H1 (cell line): ENCODE measurements around the gene CHRNA1. TPM values are rescaled to one million over a fixed set of nuclear protein-coding genes. Genes with fewer than 3 reads are reported as not detected.

Source experiments
- CTCF ChIA-PET: fragments of 300-600 bp; sonication (Branson Sonifier 250); formaldehyde crosslinking; loops from one replicate; lab custom pipeline; 2021; ENCODE audit not compliant: partially characterized antibody; lab: Charles Lee
- POLR2A ChIA-PET: fragments of 300-600 bp; sonication (Branson Sonifier 250); formaldehyde crosslinking; loops from one replicate; lab custom pipeline; 2021; ENCODE audit warnings: inconsistent platforms; ENCODE audit not compliant: partially characterized antibody; lab: Charles Lee
- DNase-seq, 2 experiments: peaks; one replicate each; pipeline versions ENCODE4 v3.0.0 to v3.0.0-alpha.2; 2010 to 2022; ENCODE audit warnings: low spot score in 2 of 2, low read depth in 1 of 2, mixed read lengths in 1 of 2
- FAIRE-seq: peaks from 2 replicates; lab custom pipeline; 2011; peaks lifted over from hg19 to GRCh38; lab: Jason Lieb, UNC
- H2AFZ ChIP-seq: 2 replicates; pipeline ENCODE4 v1.8.1; 2012; ENCODE audit warnings: low read length, inconsistent platforms
- H2AK5ac ChIP-seq: 2 replicates; pipeline ENCODE4 v1.6.1; 2013; ENCODE audit warnings: low read depth, low read length
- H2BK120ac ChIP-seq: replicated peaks from 2 replicates; pipeline ENCODE3; 2013; ENCODE audit warnings: low read depth, low read length, inconsistent platforms
- H2BK12ac ChIP-seq: 2 replicates; pipeline ENCODE4 v1.6.1; 2013; ENCODE audit warnings: low read depth, low read length
- H2BK15ac ChIP-seq: 2 replicates; pipeline ENCODE4 v1.6.1; 2013; ENCODE audit warnings: low read length
- H2BK20ac ChIP-seq: 2 replicates; pipeline ENCODE4 v1.6.1; 2013; ENCODE audit warnings: low read length
- H2BK5ac ChIP-seq: 2 replicates; pipeline ENCODE4 v1.6.1; 2013; ENCODE audit warnings: low read depth, low read length
- H3K14ac ChIP-seq: 2 replicates; pipeline ENCODE4 v1.6.1; 2013; ENCODE audit warnings: inconsistent platforms; ENCODE audit not compliant: insufficient read length
- H3K18ac ChIP-seq: 2 replicates; pipeline ENCODE4 v1.6.1; 2013; ENCODE audit warnings: low read length; ENCODE audit errors: extremely low read depth
- H3K23ac ChIP-seq: 2 replicates; pipeline ENCODE4 v1.6.1; 2013; ENCODE audit warnings: inconsistent platforms; ENCODE audit not compliant: insufficient read length
- H3K23me2 ChIP-seq: 2 replicates; pipeline ENCODE4 v1.6.1; 2013; ENCODE audit warnings: low read depth, low read length
- H3K27ac ChIP-seq: 2 replicates; pipeline ENCODE4 v1.6.1; 2011; ENCODE audit warnings: low read depth, low read length, inconsistent platforms
- H3K27me3 ChIP-seq, 4 experiments: replicated peaks in 1 of 4; 1 replicate in 1 of 4; 2 replicates in 3 of 4; pipeline versions ENCODE4 v1.6.1 to v1.8.1; 2011 to 2013; ENCODE audit warnings: low read length in 3 of 4, mild to moderate bottlenecking in 3 of 4, inconsistent platforms in 2 of 4, mixed read lengths in 2 of 4, moderate library complexity in 1 of 4; ENCODE audit not compliant: control insufficient read depth in 3 of 4, insufficient read depth in 3 of 4; ENCODE audit errors: extremely low read depth in 1 of 4
- H3K36me3 ChIP-seq, 4 experiments: 2 replicates each; pipeline versions ENCODE4 v1.6.1 to v1.8.1; 2011 to 2013; ENCODE audit warnings: mild to moderate bottlenecking in 4 of 4, low read length in 3 of 4, moderate library complexity in 2 of 4, control low read depth in 1 of 4, inconsistent platforms in 1 of 4; ENCODE audit not compliant: insufficient read depth in 4 of 4, control insufficient read depth in 2 of 4
- H3K4ac ChIP-seq: replicated peaks from 2 replicates; pipeline ENCODE3; 2013; ENCODE audit warnings: low read length, low read depth, mixed read lengths, inconsistent platforms; ENCODE audit not compliant: insufficient read length
- H3K4me1 ChIP-seq, 4 experiments: replicated peaks in 1 of 4; 1 replicate in 1 of 4; 2 replicates in 3 of 4; pipeline versions ENCODE4 v1.6.1 to v1.8.1; 2011 to 2013; ENCODE audit warnings: low read length in 3 of 4, inconsistent platforms in 2 of 4, mixed read lengths in 1 of 4; ENCODE audit not compliant: insufficient read depth in 4 of 4, control insufficient read depth in 3 of 4
- H3K4me2 ChIP-seq, 2 experiments: 2 replicates each; pipeline versions ENCODE4 v1.6.1 to v1.8.1; 2011 to 2013; ENCODE audit warnings: low read depth in 2 of 2, low read length in 2 of 2, control low read depth in 1 of 2, inconsistent platforms in 1 of 2, mild to moderate bottlenecking in 1 of 2; ENCODE audit not compliant: insufficient read depth in 1 of 2
- H3K4me3 ChIP-seq, 4 experiments: fragments of 200-600, 300-600 bp in 1 of 4; sonication (generic), shearing (Covaris generic), sonication (Bioruptor Twin) in 1 of 4; 2 replicates each; pipeline versions ENCODE4 v1.5.1 to v1.8.1; 2011 to 2016; ENCODE audit warnings: low read length in 4 of 4, low read depth in 3 of 4, control low read depth in 2 of 4, inconsistent platforms in 2 of 4, mild to moderate bottlenecking in 2 of 4, mixed read lengths in 1 of 4, moderate library complexity in 1 of 4; ENCODE audit not compliant: insufficient read depth in 2 of 4; ENCODE audit errors: extremely low read depth in 1 of 4
- H3K56ac ChIP-seq: replicated peaks from 2 replicates; pipeline ENCODE3; 2013; ENCODE audit warnings: low read depth, mild to moderate bottlenecking, mixed read lengths, low read length, inconsistent platforms; ENCODE audit not compliant: insufficient read length
- H3K79me1 ChIP-seq: 2 replicates; pipeline ENCODE4 v1.6.1; 2013; ENCODE audit warnings: low read depth, low read length, control low read depth
- H3K79me2 ChIP-seq, 2 experiments: 2 replicates each; pipeline versions ENCODE4 v1.6.1 to v1.8.1; 2012 to 2013; ENCODE audit warnings: low read length in 2 of 2, mild to moderate bottlenecking in 2 of 2, inconsistent platforms in 1 of 2; ENCODE audit not compliant: insufficient read depth in 2 of 2, control insufficient read depth in 1 of 2
- H3K9ac ChIP-seq, 4 experiments: replicated peaks in 1 of 4; 1 replicate in 1 of 4; 2 replicates in 3 of 4; pipeline versions ENCODE4 v1.6.1 to v1.8.1; 2011 to 2013; ENCODE audit warnings: low read depth in 3 of 4, low read length in 3 of 4, control low read depth in 2 of 4, mild to moderate bottlenecking in 2 of 4, moderate library complexity in 2 of 4, inconsistent platforms in 1 of 4; ENCODE audit errors: extremely low read depth in 1 of 4
- H3K9me3 ChIP-seq, 2 experiments: 2 replicates each; pipeline versions ENCODE4 v1.6.1 to v1.8.1; 2012 to 2013; ENCODE audit warnings: mild to moderate bottlenecking in 2 of 2, moderate library complexity in 2 of 2, control low read depth in 1 of 2, inconsistent platforms in 1 of 2, low read depth in 1 of 2, low read length in 1 of 2, mixed read lengths in 1 of 2; ENCODE audit not compliant: insufficient read depth in 2 of 2
- H4K20me1 ChIP-seq, 2 experiments: replicated peaks in 1 of 2; 2 replicates each; pipeline versions ENCODE3 to v1.8.1; 2011 to 2013; ENCODE audit warnings: inconsistent platforms in 2 of 2, low read length in 2 of 2, mild to moderate bottlenecking in 1 of 2; ENCODE audit not compliant: insufficient read depth in 2 of 2, control insufficient read depth in 1 of 2
- H4K5ac ChIP-seq: 2 replicates; pipeline ENCODE4 v1.6.1; 2013; ENCODE audit warnings: low read length, low read depth, mixed read lengths, inconsistent platforms; ENCODE audit not compliant: insufficient read length
- H4K8ac ChIP-seq: 2 replicates; pipeline ENCODE4 v1.8.0; 2013; ENCODE audit warnings: mild to moderate bottlenecking, moderate library complexity, low read length, inconsistent platforms; ENCODE audit not compliant: insufficient read depth; ENCODE audit errors: extremely low read depth
- H4K91ac ChIP-seq: replicated peaks from 2 replicates; pipeline ENCODE3; 2013; ENCODE audit warnings: low read length, mixed read lengths, inconsistent platforms; ENCODE audit not compliant: insufficient read length
- CEBPB ChIP-seq: IDR thresholded peaks from 2 replicates; pipeline ENCODE4 v1.6.1; 2012; ENCODE audit warnings: low read depth, low read length
- EZH2 ChIP-seq: fragments of 200-600 bp; sonication (generic); IDR thresholded peaks from 2 replicates; pipeline ENCODE4 v1.7.1; 2012; ENCODE audit warnings: low read depth, mild to moderate bottlenecking, moderate library complexity, low read length, inconsistent platforms; ENCODE audit not compliant: severe bottlenecking
- HDAC2 ChIP-seq, 2 experiments: fragments of 300-600 bp in 1 of 2; sonication (generic) in 1 of 2; IDR thresholded peaks; 2 replicates each; pipeline ENCODE4 v1.6.1; 2011 to 2012; ENCODE audit warnings: low read depth in 2 of 2, low read length in 2 of 2, mild to moderate bottlenecking in 2 of 2, moderate library complexity in 2 of 2, borderline replicate concordance in 1 of 2, inconsistent platforms in 1 of 2
- KDM4A ChIP-seq: IDR thresholded peaks from one replicate; pipeline ENCODE4 v1.7.1; 2012; ENCODE audit warnings: low read depth, mild to moderate bottlenecking, moderate library complexity, low read length, inconsistent platforms; ENCODE audit not compliant: severe bottlenecking
- KDM5A ChIP-seq: fragments of 200-600 bp; IDR thresholded peaks from 2 replicates; pipeline ENCODE4 v1.7.1; 2012; ENCODE audit warnings: mild to moderate bottlenecking, low read length, inconsistent platforms, mixed read lengths
- NANOG ChIP-seq: IDR thresholded peaks from 2 replicates; pipeline ENCODE4 v1.6.1; 2011; ENCODE audit warnings: low read length, low read depth, mild to moderate bottlenecking, inconsistent platforms; ENCODE audit not compliant: insufficient read depth, poor library complexity, severe bottlenecking
- POLR2AphosphoS5 ChIP-seq: IDR thresholded peaks from 2 replicates; pipeline ENCODE4 v1.6.1; 2011; ENCODE audit warnings: low read depth, low read length
- SAP30 ChIP-seq: fragments of 300-600 bp; sonication (generic); IDR thresholded peaks from 2 replicates; pipeline ENCODE4 v1.7.1; 2012; ENCODE audit warnings: low read length, moderate library complexity, mild to moderate bottlenecking, inconsistent platforms; ENCODE audit not compliant: insufficient read depth, insufficient replicate concordance
- SIX5 ChIP-seq: IDR thresholded peaks from 2 replicates; pipeline ENCODE4 v1.6.1; 2011; ENCODE audit warnings: mild to moderate bottlenecking, low read depth, low read length
- SP1 ChIP-seq: IDR thresholded peaks from 2 replicates; pipeline ENCODE4 v1.6.1; 2011; ENCODE audit warnings: low read depth, low read length
- SRF ChIP-seq: IDR thresholded peaks from 2 replicates; pipeline ENCODE4 v1.6.1; 2011; ENCODE audit warnings: mild to moderate bottlenecking, low read depth, low read length, moderate library complexity
- TAF1 ChIP-seq: IDR thresholded peaks from 2 replicates; pipeline ENCODE4 v1.6.1; 2011; ENCODE audit warnings: mild to moderate bottlenecking, low read depth, low read length
- TBP ChIP-seq: IDR thresholded peaks from 2 replicates; pipeline ENCODE4 v1.6.1; 2011; ENCODE audit warnings: low read depth, low read length, improper control_type of control experiment
- ZNF274 ChIP-seq: IDR thresholded peaks from 2 replicates; pipeline ENCODE4 v1.7.0; 2012; ENCODE audit warnings: low read length, borderline replicate concordance; ENCODE audit errors: extremely low read depth
- WGBS, 2 experiments: shearing (Covaris generic) in 1 of 2; methylation state at CpG; one replicate each; pipeline versions ENCODE4 v1.1.6 to v1.1.7; 2013 to 2015; ENCODE audit warnings: low lambda C conversion rate in 2 of 2, mixed read lengths in 2 of 2, inconsistent platforms in 1 of 2, low coverage in 1 of 2, missing lambda C conversion rate in 1 of 2; ENCODE audit not compliant: insufficient replicate concordance in 2 of 2, insufficient coverage in 1 of 2, insufficient read length in 1 of 2; ENCODE audit errors: extremely low coverage in 1 of 2, missing lambda C conversion rate in 1 of 2; 5-methylcytosine and 5-hydroxymethylcytosine counted together
- polyA plus RNA-seq, 7 experiments: library from polyadenylated mRNA; depleted of rRNA in 3 of 7; stranded (reverse) in 5 of 7; unstranded in 2 of 7; fragments of >200 nt in 5 of 7; fragments of 200-250 nt in 2 of 7; gene quantifications; 1 replicate in 5 of 7; 2 replicates in 1 of 7; 4 replicates in 1 of 7; pipeline versions ENCODE4 v1.2.1 to v1.2.3, GENCODE V29; 2011 to 2013; ENCODE audit warnings: missing spikeins in 2 of 7, mixed read lengths in 2 of 7
- total RNA-seq: library from RNA; stranded (reverse); fragmentation: NEBNext Ultra II Directional; extraction: Animal tissue kit (Norgen Biotek cat#: 25700); gene quantifications from 2 replicates; pipeline ENCODE4 v1.2.1, GENCODE V29; 2021

CHRNA1 gene
- total and polyA plus RNA-seq, 2 of the 8 experiments (the other 6 are each of a cell fraction or from before 2014, with no cell fraction given): 0.11 to 0.15 TPM

DNA sequence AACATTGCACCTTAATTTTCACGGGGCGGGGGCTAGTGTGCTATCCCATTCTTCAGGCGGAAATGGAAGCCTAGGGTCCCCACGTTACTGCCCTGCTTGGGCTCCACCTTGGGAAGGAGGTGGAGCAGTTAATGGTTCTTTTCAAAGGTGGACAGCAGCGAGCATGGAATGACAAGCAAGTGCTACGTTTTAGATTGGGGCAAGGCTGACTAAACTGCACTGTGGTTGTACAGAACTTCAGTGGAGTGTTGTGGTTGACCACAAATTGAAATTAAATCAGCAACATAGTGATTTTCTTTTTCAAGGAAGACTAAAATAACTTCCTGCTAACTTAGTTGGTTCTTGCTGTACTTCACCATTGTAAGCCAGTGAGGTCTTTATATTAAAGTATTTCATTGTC is 47.0 kb downstream of the CHRNA1 start:
- Histone ChIP-seq H4K20me1 (no peaks in the 10 kb centered on the region), H3K18ac (no peak overlapping the region), H3K4me1 (no peaks in the 10 kb centered on the region), H2AFZ (no peak overlapping the region), H3K79me1 (no peaks in the 10 kb centered on the region), H3K9me3 (no peaks in the 10 kb centered on the region; a peak in 1 of 4 replicates), H4K8ac (no peak overlapping the region), H3K23ac (no peak overlapping the region), H2BK20ac (no peak overlapping the region), H2BK5ac (no peak overlapping the region), H3K27me3 (no peaks in the 10 kb centered on the region), H3K14ac (no peak overlapping the region), H2AK5ac (no peak overlapping the region), H3K9ac (no peak overlapping the region), H3K4me3 (no peak overlapping the region)
- ChIA-PET CTCF (interaction anchor here (0.6 to 12.0 kb wide), 6 partner anchors 13 to 515 kb away, joined by 3 to 173 read pairs (median 3); no protein-coding TSS in a partner anchor), POLR2A (no interaction called here)
- no peak for DNase-seq
- no peak for TF ChIP-seq SP1
- TF ChIP-seq HDAC2 (IDR thresholded peaks at IDR 0.05; ENCODE audit: borderline replicate concordance in 1 of 2, low read depth in 2 of 2, low read length in 2 of 2): no peak
- TF ChIP-seq ZNF274: no peak
- TF ChIP-seq TAF1: no peak
- TF ChIP-seq EZH2: no peak
- no peak for TF ChIP-seq NANOG
- TF ChIP-seq SAP30: no peak
- TF ChIP-seq KDM5A: no peak
- no peak for TF ChIP-seq SRF
- no peak for TF ChIP-seq KDM4A
- TF ChIP-seq POLR2AphosphoS5: no peak
- no peak for TF ChIP-seq CEBPB
- TF ChIP-seq SIX5: no peak
- TF ChIP-seq TBP: no peak
- TF ChIP-seq, all 59 proteins: peak for 0
- Histone ChIP-seq H4K91ac (no peak overlapping the region), H2BK120ac (no peak overlapping the region), H3K23me2 (no peaks in the 10 kb centered on the region), H3K4ac (no peak overlapping the region), H3K79me2 (no peaks in the 10 kb centered on the region), H3K4me2 (no peak overlapping the region), H3K56ac (no peak overlapping the region), H2BK15ac (no peak overlapping the region), H2BK12ac (no peak overlapping the region), H3K36me3 (no peaks in the 10 kb centered on the region), H4K5ac (no peak overlapping the region), H3K27ac (no peak overlapping the region)
- 94% methylated on average over 6 of the region's 6 CpGs; no CpG with 5 or more reads in 1 of the 2 experiments for WGBS, 2 experiments
- FAIRE-seq: no peak
